WI38 (cell line): ENCODE results near the gene SAMD1.

Experiments
- H3K4me3 ChIP-seq: 2 replicates; pipeline ENCODE4 v1.5.1; 2011; ENCODE audit warnings: low read depth, mild to moderate bottlenecking, control low read depth, low read length
- TF ChIP-seq, protein P1 (sequence below): IDR thresholded peaks from 2 replicates; pipeline ENCODE4 v1.5.1; 2012; ENCODE audit warnings: low read depth, mild to moderate bottlenecking, control low read depth, low read length

The SAMD1 gene

GRCh38 chr19:14127929-14128509 is 37.5 kb upstream of the SAMD1 start:
- H3K4me3 ChIP-seq: no peak overlapping the region

GRCh38 chr19:14127176-14127575 is 36.6 kb upstream of the SAMD1 start:
- TF ChIP-seq, protein P1, sequence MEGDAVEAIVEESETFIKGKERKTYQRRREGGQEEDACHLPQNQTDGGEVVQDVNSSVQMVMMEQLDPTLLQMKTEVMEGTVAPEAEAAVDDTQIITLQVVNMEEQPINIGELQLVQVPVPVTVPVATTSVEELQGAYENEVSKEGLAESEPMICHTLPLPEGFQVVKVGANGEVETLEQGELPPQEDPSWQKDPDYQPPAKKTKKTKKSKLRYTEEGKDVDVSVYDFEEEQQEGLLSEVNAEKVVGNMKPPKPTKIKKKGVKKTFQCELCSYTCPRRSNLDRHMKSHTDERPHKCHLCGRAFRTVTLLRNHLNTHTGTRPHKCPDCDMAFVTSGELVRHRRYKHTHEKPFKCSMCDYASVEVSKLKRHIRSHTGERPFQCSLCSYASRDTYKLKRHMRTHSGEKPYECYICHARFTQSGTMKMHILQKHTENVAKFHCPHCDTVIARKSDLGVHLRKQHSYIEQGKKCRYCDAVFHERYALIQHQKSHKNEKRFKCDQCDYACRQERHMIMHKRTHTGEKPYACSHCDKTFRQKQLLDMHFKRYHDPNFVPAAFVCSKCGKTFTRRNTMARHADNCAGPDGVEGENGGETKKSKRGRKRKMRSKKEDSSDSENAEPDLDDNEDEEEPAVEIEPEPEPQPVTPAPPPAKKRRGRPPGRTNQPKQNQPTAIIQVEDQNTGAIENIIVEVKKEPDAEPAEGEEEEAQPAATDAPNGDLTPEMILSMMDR: no peak
- no peak overlapping the region for H3K4me3 ChIP-seq

More at GRCh38 chr19:14127929-14128509, 37.5 kb upstream of the SAMD1 start:
- TF ChIP-seq, protein P1: no peak

DNA sequence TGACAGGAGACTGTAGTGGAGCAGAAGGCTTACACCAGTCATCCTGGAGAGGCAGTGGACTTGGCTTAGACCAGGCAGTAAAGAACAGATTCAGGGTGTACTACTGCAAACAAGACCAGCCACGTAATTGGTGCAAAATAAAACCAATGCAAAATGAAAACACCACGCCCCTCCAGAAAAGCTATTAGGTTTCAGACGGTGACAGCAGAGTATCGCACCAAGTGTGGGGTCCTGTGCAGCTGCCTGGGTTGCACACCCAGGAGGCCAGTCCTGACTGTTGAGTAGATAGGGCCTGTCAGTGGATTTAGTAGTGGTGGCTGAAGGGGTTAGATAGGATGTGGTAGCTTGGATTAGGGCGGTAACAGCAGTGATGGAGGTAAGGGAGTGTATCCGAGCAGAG is 32.4 kb upstream of the SAMD1 start:
- H3K4me3 ChIP-seq: no peak overlapping the region
- TF ChIP-seq, protein P1: no peak

DNA sequence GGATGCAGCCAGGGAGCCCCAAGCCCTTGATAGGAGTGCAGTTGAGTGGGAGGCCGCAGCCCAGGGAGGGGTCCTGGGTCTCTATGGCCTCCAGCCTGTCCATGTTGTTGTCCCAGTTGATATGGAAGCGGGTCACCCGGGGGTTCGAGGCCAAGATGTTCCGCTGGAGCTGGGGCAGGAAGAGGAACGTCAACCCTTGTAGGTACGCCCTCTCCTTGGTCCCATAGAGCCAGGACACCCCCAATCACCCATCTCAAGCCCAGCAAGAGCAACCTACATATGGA is 29.9 kb upstream of the SAMD1 start:
- H3K4me3 ChIP-seq: no peak overlapping the region
- TF ChIP-seq, protein P1: no peak

DNA sequence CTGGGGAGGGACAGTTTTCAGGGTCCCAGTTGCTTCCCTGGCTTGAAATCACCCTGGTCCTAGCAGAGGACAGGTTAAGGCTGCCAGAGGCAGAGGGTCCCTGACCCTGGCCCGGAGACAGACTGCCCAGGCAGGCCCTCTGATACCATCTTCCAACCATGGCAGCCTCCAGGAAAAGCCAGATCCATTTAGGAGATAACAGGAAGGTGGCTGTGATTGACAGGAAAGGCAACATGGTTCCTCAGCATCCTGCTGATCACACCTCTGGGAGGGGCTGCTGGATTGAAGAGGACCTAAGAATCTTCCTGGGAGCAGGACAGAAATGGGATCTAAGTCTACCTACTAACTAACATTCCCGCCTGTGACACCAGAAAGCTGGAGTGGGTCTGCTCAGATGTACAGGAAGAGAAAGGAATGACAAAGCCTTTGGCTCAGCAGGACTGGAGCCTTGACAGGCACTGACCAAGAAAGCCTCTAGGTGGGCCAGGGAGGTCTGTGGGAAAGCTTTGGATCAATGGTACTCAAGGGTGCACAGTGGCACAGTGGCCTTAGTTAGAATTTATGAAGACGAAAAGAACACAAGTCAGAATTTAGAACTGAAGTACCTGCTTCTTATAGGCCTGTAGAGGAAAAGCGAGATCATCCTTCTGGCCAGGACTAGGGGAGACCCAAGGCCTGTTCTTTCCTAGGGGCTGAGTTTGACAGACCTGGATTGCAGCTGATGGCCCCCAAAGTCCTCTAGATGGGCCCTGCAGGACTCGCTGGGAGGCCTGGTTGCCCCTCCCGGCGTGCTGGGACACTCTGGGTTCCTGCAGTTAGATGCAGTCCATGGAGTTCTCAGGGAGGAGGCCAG is 29.3 kb upstream of the SAMD1 start:
- TF ChIP-seq, protein P1: no peak
- H3K4me3 ChIP-seq: no peak overlapping the region

DNA sequence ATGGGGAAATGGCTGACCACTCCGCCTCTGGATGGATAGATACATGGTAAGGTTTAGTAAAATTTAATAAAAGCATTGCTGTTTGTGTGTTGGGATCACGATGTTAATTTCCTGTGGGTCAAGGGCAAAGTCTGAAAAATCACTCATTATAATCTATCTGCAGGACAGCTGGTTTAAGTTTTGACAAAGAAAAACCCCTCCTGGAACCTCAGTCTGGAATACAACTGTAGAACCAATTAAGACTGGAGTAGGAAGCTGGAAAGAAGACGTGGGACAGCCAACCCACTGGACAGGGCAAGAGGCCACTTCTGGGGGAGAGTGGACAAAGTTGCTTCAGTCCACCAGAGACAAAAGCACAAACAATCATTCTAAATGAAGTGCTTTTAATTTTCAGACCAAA is 28.6 kb upstream of the SAMD1 start:
- no peak overlapping the region; the same call in 1 of the 2 replicates for H3K4me3 ChIP-seq

More for the DNA sequence above, 28.6 kb upstream of the SAMD1 start:
- TF ChIP-seq, protein P1: no peak
